A673 (cell line): ENCODE results near the gene TFB1M. TPM values are rescaled to one million over a fixed set of nuclear protein-coding genes. Genes with fewer than 3 reads are reported as not detected.

ENCODE experiments used
- BruUV-seq: library from RNA; stranded (reverse); fragments of 400-500 nt; replicated peaks from 2 replicates; lab custom pipeline; 2021; lab: Mats Ljungman, UMichigan
- CTCF ChIA-PET: fragments of 300-600 bp; sonication (Branson Sonifier 250); formaldehyde crosslinking; loops from one replicate; lab custom pipeline; 2022; ENCODE audit warnings: antibody characterized with exemption; lab: Charles Lee
- POLR2A ChIA-PET: fragments of 300-600 bp; sonication (Branson Sonifier 250); formaldehyde crosslinking; loops from one replicate; lab custom pipeline; 2022; ENCODE audit warnings: antibody characterized with exemption; ENCODE audit not compliant: low non-redundant PET; lab: Charles Lee
- DNase-seq: peaks from one replicate; pipeline ENCODE4 v3.0.0-alpha.2; 2015; ENCODE audit warnings: low spot score
- H3K27ac ChIP-seq: fragments of 200-600 bp; sonication (generic); 2 replicates; pipeline ENCODE4 v1.5.1; 2016; ENCODE audit warnings: mixed run types, low read depth, mild to moderate bottlenecking, mixed read lengths, antibody characterized with exemption, low read length; ENCODE audit not compliant: poor library complexity, severe bottlenecking
- H3K27me3 ChIP-seq: fragments of 200-600 bp; sonication (generic); replicated peaks from 2 replicates; pipeline ENCODE4 v1.6.1; 2017; ENCODE audit warnings: mixed run types, low read depth, mild to moderate bottlenecking, mixed read lengths, antibody characterized with exemption, low read length; ENCODE audit not compliant: insufficient read depth, poor library complexity
- H3K36me3 ChIP-seq: fragments of 200-600 bp; sonication (generic); 2 replicates; pipeline ENCODE4 v1.6.1; 2016; ENCODE audit warnings: mixed run types, mild to moderate bottlenecking, mixed read lengths, antibody characterized with exemption, low read length; ENCODE audit not compliant: insufficient read depth, poor library complexity, severe bottlenecking
- H3K4me1 ChIP-seq: fragments of 200-600 bp; sonication (generic); 2 replicates; pipeline ENCODE4 v1.6.1; 2017; ENCODE audit warnings: mixed run types, mild to moderate bottlenecking, mixed read lengths, antibody characterized with exemption, low read length; ENCODE audit not compliant: insufficient read depth, poor library complexity, severe bottlenecking
- H3K4me3 ChIP-seq: fragments of 200-600 bp; sonication (generic); 2 replicates; pipeline ENCODE4 v1.5.1; 2016; ENCODE audit warnings: low read depth, mixed run types, mild to moderate bottlenecking, mixed read lengths, low read length; ENCODE audit not compliant: poor library complexity, severe bottlenecking
- H3K9me3 ChIP-seq: fragments of 200-600 bp; sonication (generic); 2 replicates; pipeline ENCODE4 v1.6.1; 2016; ENCODE audit warnings: mixed run types, low read depth, mild to moderate bottlenecking, mixed read lengths, antibody characterized with exemption, low read length; ENCODE audit not compliant: poor library complexity, severe bottlenecking
- CTCF ChIP-seq: fragments of 300-800, 200-600 bp; sonication (generic); conservative IDR thresholded peaks from 2 replicates; pipeline ENCODE4 v1.5.1; 2017; ENCODE audit warnings: low read depth, mild to moderate bottlenecking, antibody characterized with exemption, low read length, moderate library complexity, mixed read lengths
- EZH2 ChIP-seq: fragments of 200-600 bp; sonication (generic); IDR thresholded peaks from 2 replicates; pipeline ENCODE4 v1.6.1; 2017; ENCODE audit warnings: borderline replicate concordance, low read depth, mild to moderate bottlenecking, mixed read lengths, antibody characterized with exemption, low read length; ENCODE audit not compliant: poor library complexity, severe bottlenecking
- intact Hi-C: fragments of 100-400 bp; cut with micrococcal nuclease; formaldehyde crosslinking; loops from one replicate; pipeline ENCODE4 v1.10.0; 2022; ENCODE audit not compliant: unreplicated experiment
- total RNA-seq: library from RNA; stranded (reverse); gene quantifications from 2 replicates; pipeline ENCODE4 v1.2.3, GENCODE V29; 2021

The TFB1M gene
- total RNA-seq, 1 experiment from 2014 or later: 40.3 TPM

GRCh38 chr6:155271145-155271544 lies 43.1 kb downstream of the TFB1M start:
- TF ChIP-seq EZH2 (no peak), CTCF (no peak)
- CTCF ChIA-PET: no interaction called here
- H3K27ac ChIP-seq: no peak overlapping the region
- POLR2A ChIA-PET: interaction anchor here (0.6 kb wide), 1 partner anchor 27 kb away, joined by 3 read pairs; no protein-coding TSS in a partner anchor
- peaks cover 13% of the 10 kb centered on the region for H3K36me3 ChIP-seq
- BruUV-seq: no TSS peak
- peaks cover 18% of the 10 kb centered on the region for H3K4me1 ChIP-seq
- no peaks in the 10 kb centered on the region for H3K27me3 ChIP-seq
- no peaks in the 10 kb centered on the region for H3K9me3 ChIP-seq
- no peak overlapping the region for H3K4me3 ChIP-seq
- DNase-seq: no peak
- intact Hi-C loops: no loop called here

GRCh38 chr6:155270561-155271091 lies 43.7 kb downstream of the TFB1M start:
- Histone ChIP-seq H3K36me3 (peaks cover 13% of the 10 kb centered on the region), H3K4me3 (no peak overlapping the region), H3K27ac (no peak overlapping the region), H3K27me3 (no peaks in the 10 kb centered on the region), H3K4me1 (peaks cover 18% of the 10 kb centered on the region), H3K9me3 (no peaks in the 10 kb centered on the region)
- intact Hi-C loops: no loop called here
- DNase-seq: no peak
- BruUV-seq: no TSS peak
- TF ChIP-seq CTCF: no peak
- TF ChIP-seq EZH2: no peak
- POLR2A ChIA-PET: interaction anchor here (0.6 kb wide), 1 partner anchor 26 kb away, joined by 3 read pairs; no protein-coding TSS in a partner anchor
- CTCF ChIA-PET: no interaction called here

GRCh38 chr6:155269765-155270164 lies 44.5 kb downstream of the TFB1M start:
- CTCF ChIA-PET: no interaction called here
- no peak overlapping the region for H3K4me3 ChIP-seq
- no TSS peak for BruUV-seq
- H3K27me3 ChIP-seq: no peaks in the 10 kb centered on the region
- POLR2A ChIA-PET: no interaction called here
- peaks cover 13% of the 10 kb centered on the region for H3K36me3 ChIP-seq
- H3K4me1 ChIP-seq: peaks cover 21% of the 10 kb centered on the region
- intact Hi-C loops: no loop called here
- no peak for DNase-seq
- no peaks in the 10 kb centered on the region for H3K9me3 ChIP-seq
- no peak overlapping the region for H3K27ac ChIP-seq
- TF ChIP-seq CTCF: no peak
- no peak for TF ChIP-seq EZH2
